ENCODE results near the gene MZB1.

MZB1 gene

DNA sequence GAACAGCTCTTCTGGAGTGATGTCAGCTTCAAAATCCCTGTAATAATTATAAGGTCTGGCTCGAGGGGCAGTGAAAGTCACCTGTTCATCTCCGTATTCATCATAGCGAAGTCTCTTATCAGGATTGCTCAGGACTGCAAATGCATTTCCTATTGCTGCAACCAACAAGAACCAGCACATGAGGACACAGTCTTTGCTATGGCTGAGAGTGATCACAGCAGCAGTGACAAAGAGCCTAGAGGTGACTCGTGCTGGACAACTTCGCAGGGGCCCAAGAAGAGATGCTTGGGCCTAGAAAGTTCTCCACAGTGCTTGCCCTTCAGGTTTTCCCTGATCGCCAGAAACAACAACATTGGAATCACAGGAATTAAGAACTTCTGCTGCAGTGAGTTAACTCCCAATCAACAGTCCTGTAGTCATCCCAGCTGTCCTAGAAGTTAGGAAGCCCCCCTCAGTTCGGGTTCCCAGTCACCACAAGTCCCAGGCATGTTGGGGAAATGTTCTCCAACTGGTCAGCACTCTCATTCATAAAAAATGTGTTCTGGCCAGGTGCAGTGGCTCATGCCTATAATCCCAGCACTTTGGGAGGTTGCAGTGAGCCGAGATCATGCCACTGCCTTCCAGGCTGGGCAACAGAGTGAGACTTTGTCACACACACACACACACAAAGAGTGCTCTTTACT is 36.6 kb upstream of the MZB1 start:
- TF ChIP-seq ZFX (IDR thresholded peaks at IDR 0.05), result no peak
- TF ChIP-seq, protein P1, sequence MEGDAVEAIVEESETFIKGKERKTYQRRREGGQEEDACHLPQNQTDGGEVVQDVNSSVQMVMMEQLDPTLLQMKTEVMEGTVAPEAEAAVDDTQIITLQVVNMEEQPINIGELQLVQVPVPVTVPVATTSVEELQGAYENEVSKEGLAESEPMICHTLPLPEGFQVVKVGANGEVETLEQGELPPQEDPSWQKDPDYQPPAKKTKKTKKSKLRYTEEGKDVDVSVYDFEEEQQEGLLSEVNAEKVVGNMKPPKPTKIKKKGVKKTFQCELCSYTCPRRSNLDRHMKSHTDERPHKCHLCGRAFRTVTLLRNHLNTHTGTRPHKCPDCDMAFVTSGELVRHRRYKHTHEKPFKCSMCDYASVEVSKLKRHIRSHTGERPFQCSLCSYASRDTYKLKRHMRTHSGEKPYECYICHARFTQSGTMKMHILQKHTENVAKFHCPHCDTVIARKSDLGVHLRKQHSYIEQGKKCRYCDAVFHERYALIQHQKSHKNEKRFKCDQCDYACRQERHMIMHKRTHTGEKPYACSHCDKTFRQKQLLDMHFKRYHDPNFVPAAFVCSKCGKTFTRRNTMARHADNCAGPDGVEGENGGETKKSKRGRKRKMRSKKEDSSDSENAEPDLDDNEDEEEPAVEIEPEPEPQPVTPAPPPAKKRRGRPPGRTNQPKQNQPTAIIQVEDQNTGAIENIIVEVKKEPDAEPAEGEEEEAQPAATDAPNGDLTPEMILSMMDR (conservative IDR thresholded peaks at IDR 0.05), result no peak
- no peak overlapping the region for H3K27ac ChIP-seq

DNA sequence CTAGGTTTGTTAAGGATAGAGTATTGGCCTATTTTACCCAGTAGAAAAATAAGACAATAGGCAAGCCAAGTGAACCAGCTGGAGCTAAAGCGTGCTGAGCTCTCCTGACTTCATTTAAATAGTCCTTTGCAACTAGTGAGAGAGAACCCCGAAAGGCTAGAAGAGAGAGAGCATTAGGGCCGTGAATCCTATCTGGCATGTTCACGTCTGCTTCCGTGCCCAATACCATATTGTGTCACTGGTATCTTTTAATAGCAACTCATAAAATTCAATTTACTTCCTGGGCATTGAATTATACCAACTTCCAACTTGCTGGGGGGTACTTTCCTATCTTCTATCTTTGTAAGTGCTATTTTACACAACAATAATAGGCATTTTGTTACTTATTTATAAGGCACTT is 35.8 kb upstream of the MZB1 start:
- TF ChIP-seq, protein P1 (conservative IDR thresholded peaks at IDR 0.05), result no peak
- no peak for TF ChIP-seq ZFX (IDR thresholded peaks at IDR 0.05)
- H3K27ac ChIP-seq, result no peak overlapping the region

DNA sequence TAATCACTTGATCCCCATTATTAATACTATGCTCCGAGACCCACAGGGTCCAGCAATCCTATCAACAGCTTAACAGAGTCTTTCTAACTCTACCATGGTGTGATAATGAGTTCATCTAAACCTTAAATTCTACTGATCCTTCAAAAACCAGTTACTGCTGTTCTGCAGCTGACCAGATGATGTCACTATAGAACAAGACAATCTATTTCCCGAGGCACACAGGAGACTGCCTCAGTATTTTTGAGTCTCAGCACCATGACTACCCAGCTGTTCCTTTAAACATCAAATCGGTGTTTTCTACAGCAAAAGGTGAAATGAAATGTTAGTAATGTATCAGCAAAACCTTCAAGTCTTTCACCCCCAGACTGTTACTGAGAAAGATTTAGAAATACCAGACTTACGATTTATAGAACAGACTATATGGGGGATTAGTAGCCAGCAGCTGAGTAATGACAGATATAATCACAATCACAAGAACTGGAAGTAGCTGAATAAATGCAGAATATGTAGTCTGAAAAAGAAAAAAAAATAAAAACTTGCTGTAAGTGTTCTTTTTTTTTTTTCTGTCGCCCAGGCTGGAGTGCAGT is 32.7 kb upstream of the MZB1 start:
- TF ChIP-seq, protein P1 (conservative IDR thresholded peaks at IDR 0.05), result peak; percentile 92
- no peak for TF ChIP-seq ZFX (IDR thresholded peaks at IDR 0.05)
- no peak overlapping the region for H3K27ac ChIP-seq

DNA sequence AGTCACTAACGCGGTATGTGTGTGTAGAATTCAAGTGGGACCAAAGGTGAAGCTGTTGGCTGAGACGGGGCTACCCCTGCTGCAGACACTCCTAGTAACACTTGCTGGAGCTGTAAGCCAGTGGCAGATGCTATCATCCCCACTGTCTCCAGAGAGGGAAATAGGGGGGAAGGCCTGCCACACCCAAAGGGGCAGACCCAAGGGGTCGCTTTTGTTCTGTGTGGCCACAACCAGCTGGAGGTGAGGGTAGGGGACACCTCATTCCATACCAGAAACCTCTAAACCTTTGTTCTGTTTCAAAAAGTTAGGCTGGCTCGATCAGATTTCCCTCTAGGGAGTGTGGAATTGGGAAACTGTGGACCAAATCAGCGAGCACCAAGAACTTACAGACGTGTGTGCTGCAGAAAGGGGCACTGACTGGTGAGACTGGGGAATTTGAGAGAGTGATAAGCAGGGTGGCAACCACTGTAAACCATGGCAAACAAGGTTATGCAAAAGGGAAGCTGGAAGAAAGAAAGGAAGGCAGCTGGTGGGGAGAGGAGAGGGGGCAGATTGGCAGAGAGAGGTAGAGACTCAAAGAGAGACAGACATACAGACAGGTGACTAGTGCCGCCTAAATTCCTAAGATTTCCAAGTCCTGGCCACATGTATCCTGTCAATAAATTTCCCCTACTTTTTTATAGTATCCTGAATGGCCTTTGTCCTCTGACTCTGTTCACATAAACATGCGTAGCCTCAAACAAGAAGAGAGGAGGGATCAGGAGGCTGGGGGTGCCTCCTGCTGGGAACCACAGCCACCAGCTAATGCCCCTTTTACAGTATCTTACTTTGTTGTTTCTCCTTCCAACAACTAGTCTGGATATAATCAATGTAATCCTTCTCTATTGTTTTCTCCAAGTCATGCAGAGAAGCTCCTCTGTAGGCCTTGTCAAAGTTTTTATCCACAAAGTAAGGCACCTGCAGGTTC is 29.8 kb upstream of the MZB1 start:
- no peak overlapping the region for H3K27ac ChIP-seq
- TF ChIP-seq, protein P1 (conservative IDR thresholded peaks at IDR 0.05), result no peak
- TF ChIP-seq ZFX (IDR thresholded peaks at IDR 0.05), result no peak

DNA sequence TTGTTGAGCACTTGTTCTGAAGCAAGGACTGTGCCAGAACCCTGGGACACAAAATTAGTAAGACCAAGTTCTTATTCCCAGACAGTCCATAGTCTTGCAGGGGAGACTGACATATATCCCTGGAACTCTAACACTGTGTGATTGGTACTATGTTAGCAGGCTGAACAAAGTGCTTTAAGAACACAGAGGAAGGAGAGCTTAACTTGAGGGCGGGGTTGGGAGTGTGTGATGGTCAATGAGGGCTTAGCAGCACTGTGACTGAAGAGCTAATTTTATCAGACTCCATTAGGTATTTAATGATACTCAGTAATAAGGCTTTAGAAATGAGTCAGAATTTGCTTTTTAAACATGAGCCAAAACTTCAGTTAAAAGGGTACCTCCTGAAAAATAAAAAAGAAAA is 29.1 kb upstream of the MZB1 start:
- no peak for TF ChIP-seq ZFX (IDR thresholded peaks at IDR 0.05)
- TF ChIP-seq, protein P1 (conservative IDR thresholded peaks at IDR 0.05), result no peak
- H3K27ac ChIP-seq, result no peak overlapping the region

DNA sequence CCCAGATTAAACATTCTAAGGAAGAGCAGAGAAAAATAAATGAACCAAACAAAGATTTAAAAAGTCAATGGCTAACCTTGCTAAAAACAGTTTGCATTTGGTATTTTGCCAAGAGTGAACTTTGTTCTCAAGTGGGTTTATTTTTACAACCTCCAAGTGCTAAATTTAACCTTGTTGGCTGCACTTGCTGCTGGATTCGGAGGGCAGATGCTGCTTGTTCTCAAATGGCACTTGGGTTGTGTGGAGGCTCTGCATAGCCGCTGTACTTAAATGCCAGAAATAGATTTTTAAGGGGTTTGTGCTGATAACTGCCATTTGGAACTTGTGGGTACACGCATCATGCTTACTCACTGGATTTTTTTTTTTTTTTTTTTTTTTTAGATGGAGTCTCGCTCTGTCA is 27.5 kb upstream of the MZB1 start:
- no peak overlapping the region for H3K27ac ChIP-seq
- TF ChIP-seq, protein P1 (conservative IDR thresholded peaks at IDR 0.05), result no peak
- no peak for TF ChIP-seq ZFX (IDR thresholded peaks at IDR 0.05)

DNA sequence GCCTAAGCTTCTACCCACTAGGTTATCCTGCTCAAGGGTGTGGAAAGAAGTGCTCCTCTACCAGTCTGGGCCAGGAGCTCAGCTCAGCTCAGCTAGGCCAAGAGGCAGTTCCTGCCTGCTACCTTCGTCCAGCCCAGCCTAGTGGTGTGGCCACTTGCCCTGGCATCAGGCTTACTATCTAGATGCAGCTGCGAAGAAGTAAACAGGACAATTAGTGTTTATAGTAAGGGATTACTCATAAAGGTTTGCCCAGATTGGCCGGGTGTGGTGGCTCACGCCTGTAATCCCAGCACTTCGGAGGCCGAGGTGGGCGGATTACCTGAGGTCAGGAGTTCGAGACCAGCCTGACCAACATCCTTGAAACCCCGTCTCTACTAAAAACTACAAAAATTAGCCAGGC is 26.9 kb upstream of the MZB1 start:
- no peak overlapping the region for H3K27ac ChIP-seq
- TF ChIP-seq, protein P1 (conservative IDR thresholded peaks at IDR 0.05), result no peak
- no peak for TF ChIP-seq ZFX (IDR thresholded peaks at IDR 0.05)

All from C4-2B (cell line).